SU-DHL-6 (cell line): ENCODE data around the gene PRX.

ENCODE experiments used
- CTCF ChIP-seq: fragments of 200-600 bp; sonication (generic); IDR thresholded peaks from one replicate; pipeline ENCODE4 v1.5.1; 2017; ENCODE audit warnings: antibody characterized with exemption, mild to moderate bottlenecking, low read length, moderate library complexity; ENCODE audit not compliant: insufficient read depth, poor library complexity, severe bottlenecking
- EZH2phosphoT487 ChIP-seq: fragments of 200-600 bp; sonication (generic), shearing (Covaris generic); conservative IDR thresholded peaks from 2 replicates; pipeline ENCODE4 v1.6.1; 2018; ENCODE audit warnings: mild to moderate bottlenecking, antibody characterized with exemption, low read length, moderate library complexity, mixed read lengths

GRCh38 chr19:40425450-40426287 lies 12.5 kb upstream of the PRX start, which contains the start of gene SERTAD1:
- TF ChIP-seq CTCF (peak; percentile 94), EZH2phosphoT487 (no peak)
